ENCODE results near the gene CEP97.
"Not testable (repeated sequence)": the region's sequence is repeated elsewhere in the genome, so short reads cannot be mapped to it uniquely, and the experiment has no call there.

CEP97 gene

GRCh38 chr3:101758224-101758623 is 33.8 kb downstream of the CEP97 start:
- no peak overlapping the region for H3K4me3 ChIP-seq (ENCODE audit: low read depth, low read length)
- TF ChIP-seq CTCF (IDR thresholded peaks at IDR 0.05; ENCODE audit: control insufficient read depth, extremely low read depth, insufficient read depth) = no peak
- no peak for DNase-seq (ENCODE audit: low read depth)

GRCh38 chr3:101762041-101762646 is 37.7 kb downstream of the CEP97 start:
- no peak for TF ChIP-seq CTCF (IDR thresholded peaks at IDR 0.05; ENCODE audit: control insufficient read depth, extremely low read depth, insufficient read depth)
- H3K4me3 ChIP-seq (ENCODE audit: low read depth, low read length) = no peak overlapping the region
- no peak for DNase-seq (ENCODE audit: low read depth)

GRCh38 chr3:101777745-101778281 is 53.4 kb downstream of the CEP97 start:
- not testable (repeated sequence) for H3K4me3 ChIP-seq (ENCODE audit: low read depth, low read length); DNase-seq (ENCODE audit: low read depth)

GRCh38 chr3:101778385-101779046 is 54.1 kb downstream of the CEP97 start:
- peak overlapping the region; percentile 77 for H3K4me3 ChIP-seq (ENCODE audit: low read depth, low read length)
- TF ChIP-seq CTCF (IDR thresholded peaks at IDR 0.05; ENCODE audit: control insufficient read depth, extremely low read depth, insufficient read depth) = no peak
- DNase-seq (ENCODE audit: low read depth) = no peak

- peak within 1 kb of the TSS; percentile 77 for H3K4me3 ChIP-seq (ENCODE audit: low read depth, low read length)
- DNase-seq (ENCODE audit: low read depth) = peak; percentile 53
- TF ChIP-seq CTCF (IDR thresholded peaks at IDR 0.05; ENCODE audit: control insufficient read depth, extremely low read depth, insufficient read depth) = 0 out of 2 replicates have a peak, but pooled peaks have one; percentile 7
Measured at GRCh38 chr3:101779047-101779821, 54.8 kb downstream of the CEP97 start, which contains the start of gene NXPE3. TSS of gene NXPE3 (plus strand) at chr3:101779211. CDS start at chr3:101785597, 6,386 bp downstream.

- DNase-seq (ENCODE audit: low read depth) = peak; percentile 70
- no peak for TF ChIP-seq CTCF (IDR thresholded peaks at IDR 0.05; ENCODE audit: control insufficient read depth, extremely low read depth, insufficient read depth)
- H3K4me3 ChIP-seq (ENCODE audit: low read depth, low read length) = peak overlapping the region; percentile 77
Measured at GRCh38 chr3:101779822-101780381, 55.5 kb downstream of the CEP97 start.

- H3K4me3 ChIP-seq (ENCODE audit: low read depth, low read length) = no peak overlapping the region; the same call in 1 of the 2 replicates
- no peak for DNase-seq (ENCODE audit: low read depth)
- TF ChIP-seq CTCF (IDR thresholded peaks at IDR 0.05; ENCODE audit: control insufficient read depth, extremely low read depth, insufficient read depth) = no peak
Measured at GRCh38 chr3:101780661-101781060, 56.2 kb downstream of the CEP97 start.
